DND-41 (cell line): ENCODE results near the gene CYB5R3.

Experiments used
- CTCF ChIP-seq: IDR thresholded peaks from 2 replicates; pipeline ENCODE4 v1.5.1; 2012; ENCODE audit warnings: borderline replicate concordance, low read length, moderate library complexity, mild to moderate bottlenecking; ENCODE audit not compliant: poor library complexity, severe bottlenecking; ENCODE audit errors: extremely low read depth
- EZH2 ChIP-seq: IDR thresholded peaks from 3 replicates; pipeline ENCODE4 v1.6.1; 2012; ENCODE audit warnings: borderline replicate concordance, low read depth, mild to moderate bottlenecking, moderate library complexity, low read length, inconsistent platforms; ENCODE audit not compliant: severe bottlenecking

GRCh38 chr22:42682113-42682851 is 33.1 kb upstream of the CYB5R3 start:
- TF ChIP-seq CTCF (no peak), EZH2 (no peak)
